ENCODE results near the gene SLC38A4. TPM values are rescaled to one million over a fixed set of nuclear protein-coding genes. Genes with fewer than 3 reads are reported as not detected.

Gene SLC38A4
- total RNA-seq, 1 donor: 0.72 TPM

DNA sequence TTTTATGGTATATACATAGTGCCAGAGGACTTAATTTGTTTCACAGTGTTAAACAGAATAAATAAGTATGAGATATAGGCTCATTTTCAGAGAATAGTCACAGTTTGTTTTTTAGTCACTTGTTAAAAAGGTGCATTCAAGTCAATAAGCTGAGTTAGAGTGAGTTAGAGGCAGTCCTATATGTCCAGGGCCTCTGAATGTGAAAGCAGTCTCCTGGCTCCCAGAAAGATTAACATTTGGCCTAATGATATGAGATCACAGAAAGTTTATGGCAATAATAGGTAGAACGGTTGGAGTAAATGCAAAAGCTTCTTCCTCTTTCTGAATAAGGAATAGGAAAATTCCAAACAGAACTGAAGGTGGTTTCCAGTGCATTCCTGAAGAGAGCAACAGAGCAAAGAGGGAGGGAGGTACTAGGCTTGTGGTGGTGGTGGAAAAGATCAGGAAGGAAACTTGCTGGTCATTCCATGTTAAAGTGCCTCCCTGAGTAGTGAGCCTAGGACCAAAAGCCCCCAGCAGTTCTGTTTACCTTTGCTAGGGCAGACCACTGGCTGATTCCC lies 54.4 kb downstream of the SLC38A4 start:
- Histone ChIP-seq H3K27me3 (ENCODE audit: insufficient read depth, low read length) (no peaks in the 10 kb centered on the region), H3K36me3 (ENCODE audit: insufficient read depth, low read length) (no peaks in the 10 kb centered on the region), H3K4me2 (ENCODE audit: insufficient read depth, low read length) (peak overlapping the region; percentile 73), H3K79me2 (ENCODE audit: insufficient read depth, low read length) (no peaks in the 10 kb centered on the region), H4K20me1 (ENCODE audit: insufficient read depth, low read length) (no peaks in the 10 kb centered on the region), H3K4me1 (ENCODE audit: insufficient read depth, low read length) (peaks cover 41% of the 10 kb centered on the region), H3K9me3 (ENCODE audit: low read depth, low read length) (no peaks in the 10 kb centered on the region), H3K27ac (ENCODE audit: low read depth, low read length) (no peak overlapping the region), H3K4me3 (ENCODE audit: insufficient read depth, low read length) (no peak overlapping the region), H2AFZ (ENCODE audit: low read length) (peak overlapping the region; percentile 28)
- TF ChIP-seq, protein P1, sequence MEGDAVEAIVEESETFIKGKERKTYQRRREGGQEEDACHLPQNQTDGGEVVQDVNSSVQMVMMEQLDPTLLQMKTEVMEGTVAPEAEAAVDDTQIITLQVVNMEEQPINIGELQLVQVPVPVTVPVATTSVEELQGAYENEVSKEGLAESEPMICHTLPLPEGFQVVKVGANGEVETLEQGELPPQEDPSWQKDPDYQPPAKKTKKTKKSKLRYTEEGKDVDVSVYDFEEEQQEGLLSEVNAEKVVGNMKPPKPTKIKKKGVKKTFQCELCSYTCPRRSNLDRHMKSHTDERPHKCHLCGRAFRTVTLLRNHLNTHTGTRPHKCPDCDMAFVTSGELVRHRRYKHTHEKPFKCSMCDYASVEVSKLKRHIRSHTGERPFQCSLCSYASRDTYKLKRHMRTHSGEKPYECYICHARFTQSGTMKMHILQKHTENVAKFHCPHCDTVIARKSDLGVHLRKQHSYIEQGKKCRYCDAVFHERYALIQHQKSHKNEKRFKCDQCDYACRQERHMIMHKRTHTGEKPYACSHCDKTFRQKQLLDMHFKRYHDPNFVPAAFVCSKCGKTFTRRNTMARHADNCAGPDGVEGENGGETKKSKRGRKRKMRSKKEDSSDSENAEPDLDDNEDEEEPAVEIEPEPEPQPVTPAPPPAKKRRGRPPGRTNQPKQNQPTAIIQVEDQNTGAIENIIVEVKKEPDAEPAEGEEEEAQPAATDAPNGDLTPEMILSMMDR (IDR thresholded peaks at IDR 0.05; ENCODE audit: extremely low read depth, low read depth, low read length): no peak
- no peak for DNase-seq (ENCODE audit: insufficient read length, low spot score, missing footprints)

DNA sequence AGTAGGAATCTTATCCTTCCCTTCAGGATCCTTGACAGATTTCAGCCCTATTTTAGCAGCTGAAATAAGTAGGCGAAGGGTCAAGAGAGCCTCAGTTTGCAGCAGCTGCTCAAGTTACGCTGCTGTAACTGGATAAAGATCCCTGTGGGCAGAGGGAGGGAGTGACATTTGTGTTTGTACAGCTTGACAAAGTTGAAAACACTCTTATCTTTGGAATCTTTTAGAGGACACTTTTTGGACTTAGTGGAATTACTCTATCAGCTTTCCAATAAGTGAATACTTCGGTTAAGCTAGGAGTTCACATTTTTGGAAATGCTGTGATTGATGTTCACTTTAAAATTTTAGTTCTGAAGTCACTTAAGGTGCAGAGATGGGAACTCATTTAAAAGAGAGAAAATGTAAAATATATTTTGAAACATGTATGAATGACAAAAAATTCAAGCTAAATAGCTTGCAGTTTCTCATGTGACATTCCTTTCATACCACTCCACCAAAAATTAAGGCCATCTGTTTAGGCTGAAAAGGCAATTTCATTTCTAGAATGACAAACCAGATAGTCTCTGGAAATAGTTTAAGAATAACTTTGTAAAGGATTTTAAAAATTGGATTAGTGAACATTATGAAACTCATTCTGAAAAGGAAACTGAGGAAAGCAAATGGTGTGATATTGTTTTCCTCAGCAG lies 55.2 kb downstream of the SLC38A4 start:
- peaks cover 41% of the 10 kb centered on the region for H3K4me1 ChIP-seq (ENCODE audit: insufficient read depth, low read length)
- TF ChIP-seq, protein P1 (IDR thresholded peaks at IDR 0.05; ENCODE audit: extremely low read depth, low read depth, low read length): no peak
- peak overlapping the region; percentile 32 for H3K4me3 ChIP-seq (ENCODE audit: insufficient read depth, low read length)
- H3K36me3 ChIP-seq (ENCODE audit: insufficient read depth, low read length): no peaks in the 10 kb centered on the region
- H3K27ac ChIP-seq (ENCODE audit: low read depth, low read length): peak overlapping the region; percentile 43
- H3K79me2 ChIP-seq (ENCODE audit: insufficient read depth, low read length): no peaks in the 10 kb centered on the region
- no peaks in the 10 kb centered on the region for H3K9me3 ChIP-seq (ENCODE audit: low read depth, low read length)
- no peaks in the 10 kb centered on the region for H3K27me3 ChIP-seq (ENCODE audit: insufficient read depth, low read length)
- peak; percentile 27 for DNase-seq (ENCODE audit: insufficient read length, low spot score, missing footprints)
- no peaks in the 10 kb centered on the region for H4K20me1 ChIP-seq (ENCODE audit: insufficient read depth, low read length)
- peak overlapping the region; percentile 73 for H3K4me2 ChIP-seq (ENCODE audit: insufficient read depth, low read length)
- H2AFZ ChIP-seq (ENCODE audit: low read length): peak overlapping the region; percentile 37

DNA sequence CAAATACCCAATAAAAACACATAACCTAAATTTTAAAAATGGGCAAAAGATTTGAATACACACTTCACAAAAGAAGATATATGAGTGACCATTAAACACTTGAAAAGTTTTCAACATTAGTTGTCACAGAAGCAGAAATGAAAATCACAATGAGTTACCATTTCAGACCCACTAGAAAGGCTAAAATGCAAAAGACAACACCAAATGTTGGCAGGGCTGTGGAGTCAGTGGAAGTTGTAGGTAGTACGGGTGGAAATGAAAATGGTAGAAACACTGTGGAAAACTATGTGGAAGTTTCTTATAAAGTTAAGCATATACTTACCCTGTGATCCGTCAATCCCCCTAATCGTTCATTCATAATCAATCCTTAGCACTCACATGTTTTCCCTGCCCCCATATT lies 61.8 kb downstream of the SLC38A4 start:
- Histone ChIP-seq H3K27ac (ENCODE audit: low read depth, low read length) (no peak overlapping the region), H3K36me3 (ENCODE audit: insufficient read depth, low read length) (no peaks in the 10 kb centered on the region), H3K79me2 (ENCODE audit: insufficient read depth, low read length) (no peaks in the 10 kb centered on the region), H3K4me2 (ENCODE audit: insufficient read depth, low read length) (no peak overlapping the region), H2AFZ (ENCODE audit: low read length) (no peak overlapping the region), H3K27me3 (ENCODE audit: insufficient read depth, low read length) (no peaks in the 10 kb centered on the region), H4K20me1 (ENCODE audit: insufficient read depth, low read length) (no peaks in the 10 kb centered on the region), H3K4me1 (ENCODE audit: insufficient read depth, low read length) (no peaks in the 10 kb centered on the region), H3K9me3 (ENCODE audit: low read depth, low read length) (no peaks in the 10 kb centered on the region), H3K4me3 (ENCODE audit: insufficient read depth, low read length) (no peak overlapping the region)
- TF ChIP-seq, protein P1 (IDR thresholded peaks at IDR 0.05; ENCODE audit: extremely low read depth, low read depth, low read length): no peak
- no peak for DNase-seq (ENCODE audit: insufficient read length, low spot score, missing footprints)

DNA sequence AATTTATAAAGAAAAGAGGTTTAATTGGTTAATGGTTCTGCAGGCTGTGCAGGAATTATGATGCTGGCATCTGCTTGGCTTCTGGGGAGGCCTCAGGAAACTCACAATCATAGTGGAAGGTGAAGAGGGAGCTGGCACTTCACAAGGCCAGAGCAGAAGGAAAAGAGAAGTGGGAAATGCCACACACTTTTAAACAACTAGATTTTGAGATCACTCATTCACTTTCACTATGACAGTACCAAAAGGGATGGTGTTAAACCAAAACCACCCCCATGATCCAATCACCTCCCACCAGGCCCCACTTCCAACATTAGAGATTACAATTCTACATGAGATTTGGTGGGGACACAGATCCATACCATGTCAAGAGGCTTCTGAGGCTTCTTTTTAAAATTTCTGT lies 62.6 kb downstream of the SLC38A4 start:
- no peak overlapping the region for H3K4me3 ChIP-seq (ENCODE audit: insufficient read depth, low read length)
- TF ChIP-seq, protein P1 (IDR thresholded peaks at IDR 0.05; ENCODE audit: extremely low read depth, low read depth, low read length): no peak
- H2AFZ ChIP-seq (ENCODE audit: low read length): no peak overlapping the region
- no peak overlapping the region for H3K4me2 ChIP-seq (ENCODE audit: insufficient read depth, low read length)
- H3K36me3 ChIP-seq (ENCODE audit: insufficient read depth, low read length): no peaks in the 10 kb centered on the region
- no peak overlapping the region for H3K27ac ChIP-seq (ENCODE audit: low read depth, low read length)
- no peaks in the 10 kb centered on the region for H3K79me2 ChIP-seq (ENCODE audit: insufficient read depth, low read length)
- no peaks in the 10 kb centered on the region for H3K4me1 ChIP-seq (ENCODE audit: insufficient read depth, low read length)
- no peaks in the 10 kb centered on the region for H3K27me3 ChIP-seq (ENCODE audit: insufficient read depth, low read length)
- no peak for DNase-seq (ENCODE audit: insufficient read length, low spot score, missing footprints)
- H3K9me3 ChIP-seq (ENCODE audit: low read depth, low read length): no peaks in the 10 kb centered on the region
- H4K20me1 ChIP-seq (ENCODE audit: insufficient read depth, low read length): no peaks in the 10 kb centered on the region
